K562 (cell line): ENCODE data around the gene RPL22.

Source experiments
- ATF3 ChIP-seq, 2 experiments: fragments of 450-650 bp in 1 of 2; sonication (generic) in 1 of 2; formaldehyde crosslinking in 1 of 2; IDR thresholded peaks in 1 of 2; conservative IDR thresholded peaks in 1 of 2; 2 replicates each; pipeline versions ENCODE4 v1.6.1 to v1.8.1; 2016 to 2023; ENCODE audit warnings: mild to moderate bottlenecking in 2 of 2, moderate library complexity in 2 of 2, inconsistent platforms in 1 of 2, missing genetic modification reagents in 1 of 2
- CHD4 ChIP-seq: fragments of 200-600 bp; sonication (generic); IDR thresholded peaks from 3 replicates; pipeline ENCODE4 v1.6.1; 2012; ENCODE audit warnings: low read depth, mild to moderate bottlenecking, mixed read lengths, low read length, inconsistent platforms; ENCODE audit not compliant: insufficient read depth, insufficient replicate concordance, poor library complexity, severe bottlenecking
- ERF ChIP-seq: fragments of 450-650 bp; formaldehyde crosslinking; IDR thresholded peaks from 2 replicates; pipeline ENCODE4 v1.4.0; 2020; ENCODE audit warnings: mild to moderate bottlenecking, mixed read lengths
- GTF3C2 ChIP-seq: IDR thresholded peaks from 3 replicates; pipeline ENCODE4 v1.6.1; 2011; ENCODE audit warnings: borderline replicate concordance, mild to moderate bottlenecking, moderate library complexity; ENCODE audit not compliant: insufficient read length; ENCODE audit errors: extremely low read depth
- IRF9 ChIP-seq: fragments of 450-650 bp; IDR thresholded peaks from 2 replicates; pipeline ENCODE4 v1.6.1; 2016; ENCODE audit warnings: missing biosample characterization, missing genetic modification characterization
- MYNN ChIP-seq, 2 experiments: sonication (generic); formaldehyde crosslinking in 1 of 2; IDR thresholded peaks; 2 replicates each; pipeline versions ENCODE4 v1.5.0 to v1.6.1; 2016 to 2020; ENCODE audit warnings: antibody characterized with exemption in 1 of 2, missing genetic modification reagents in 1 of 2
- POLR2AphosphoS5 ChIP-seq: IDR thresholded peaks from 2 replicates; pipeline ENCODE4 v1.6.1; 2011; ENCODE audit warnings: mild to moderate bottlenecking, low read depth, low read length, moderate library complexity; ENCODE audit not compliant: control insufficient read depth, insufficient read depth
- RBFOX2 ChIP-seq: fragments of 200-400 bp; formaldehyde crosslinking; IDR thresholded peaks from 2 replicates; pipeline ENCODE4 v1.6.1; 2017; ENCODE audit warnings: low read depth, mild to moderate bottlenecking, low read length, moderate library complexity
- SMARCA5 ChIP-seq: fragments of 450-650 bp; IDR thresholded peaks from 2 replicates; pipeline ENCODE4 v1.6.1; 2016

- no peak for TF ChIP-seq MYNN (IDR thresholded peaks at IDR 0.05)
- TF ChIP-seq MYNN (CRISPR knock-in tag; IDR thresholded peaks at IDR 0.05): no peak
- 0 out of 2 replicates have a peak, but pooled peaks have one; percentile 16 for TF ChIP-seq RBFOX2
- no peak for TF ChIP-seq ATF3 (IDR thresholded peaks at IDR 0.05)
- TF ChIP-seq ATF3 (CRISPR knock-in tag; conservative IDR thresholded peaks at IDR 0.05): no peak
- TF ChIP-seq IRF9: no peak
- TF ChIP-seq SMARCA5: no peak
- no peak for TF ChIP-seq GTF3C2
- TF ChIP-seq CHD4: no peak
- no peak for TF ChIP-seq ERF (CRISPR knock-in tag)
- TF ChIP-seq POLR2AphosphoS5: no peak
Measured at GRCh38 chr1:6165441-6165985, 33.9 kb downstream of the RPL22 start.
